GM19395 (cell line): ENCODE measurements around the gene TSHZ2.
A peak's percentile ranks its signal among the peaks of the same experiment; 100 is the strongest.

Source experiments
- ATAC-seq: cut with Tn5 transposase; IDR thresholded peaks from one replicate; pipeline ENCODE4 v1.9.1; 2021; ENCODE audit warnings: mild to moderate bottlenecking, moderate library complexity; ENCODE audit not compliant: unreplicated experiment

TSHZ2 gene

GRCh38 chr20:53224851-53225250 is 252.7 kb downstream of the TSHZ2 start:
- ATAC-seq: no peak

GRCh38 chr20:53226826-53227225 is 254.7 kb downstream of the TSHZ2 start:
- peak; percentile 81 for ATAC-seq

GRCh38 chr20:53227523-53227922 is 255.4 kb downstream of the TSHZ2 start:
- no peak for ATAC-seq

- no peak for ATAC-seq
Observed at GRCh38 chr20:53231061-53231460, 258.9 kb downstream of the TSHZ2 start.

GRCh38 chr20:53237461-53237860 is 265.3 kb downstream of the TSHZ2 start:
- ATAC-seq: no peak

GRCh38 chr20:53238121-53238660 is 266.0 kb downstream of the TSHZ2 start:
- ATAC-seq: no peak

- no peak for ATAC-seq
Observed at GRCh38 chr20:53243152-53243551, 271.0 kb downstream of the TSHZ2 start.

- no peak for ATAC-seq
Observed at GRCh38 chr20:53244711-53245110, 272.6 kb downstream of the TSHZ2 start.

- ATAC-seq: no peak
Observed at GRCh38 chr20:53245574-53245973, 273.4 kb downstream of the TSHZ2 start.

- no peak for ATAC-seq
Observed at GRCh38 chr20:53247468-53248103, 275.4 kb downstream of the TSHZ2 start.

GRCh38 chr20:53250456-53250855 is 278.3 kb downstream of the TSHZ2 start:
- no peak for ATAC-seq

- ATAC-seq: no peak
Observed at GRCh38 chr20:53252002-53252401, 279.8 kb downstream of the TSHZ2 start.

GRCh38 chr20:53253668-53254067 is 281.5 kb downstream of the TSHZ2 start:
- no peak for ATAC-seq

GRCh38 chr20:53255102-53255710 is 283.0 kb downstream of the TSHZ2 start:
- no peak for ATAC-seq

GRCh38 chr20:53258741-53259140 is 286.6 kb downstream of the TSHZ2 start:
- no peak for ATAC-seq

- no peak for ATAC-seq
Observed at GRCh38 chr20:53260168-53260567, 288.0 kb downstream of the TSHZ2 start.

GRCh38 chr20:53260591-53260990 is 288.4 kb downstream of the TSHZ2 start:
- no peak for ATAC-seq

- no peak for ATAC-seq
Observed at GRCh38 chr20:53262365-53262764, 290.2 kb downstream of the TSHZ2 start.

- ATAC-seq: no peak
Observed at GRCh38 chr20:53263554-53264438, 291.6 kb downstream of the TSHZ2 start.

GRCh38 chr20:53264604-53265003 is 292.4 kb downstream of the TSHZ2 start:
- no peak for ATAC-seq

- no peak for ATAC-seq
Observed at GRCh38 chr20:53265304-53265875, 293.2 kb downstream of the TSHZ2 start.
